Measurements from ENCODE around the gene NPAS3. TPM values are rescaled to one million over a fixed set of nuclear protein-coding genes. Genes with fewer than 3 reads are reported as not detected.

NPAS3 gene
- total RNA-seq, 4 donors from 2014 or later: 1.5 to 12.3 (median 3.4) TPM

GRCh38 chr14:33629792-33630191, 691.1 kb downstream of the NPAS3 start:
- Histone ChIP-seq H3K27ac (no peak overlapping the region), H3K4me3 (no peak overlapping the region), H3K36me3 (no peaks in the 10 kb centered on the region), H3K9me3 (no peaks in the 10 kb centered on the region), H3K4me1 (no peaks in the 10 kb centered on the region), H3K27me3 (no peaks in the 10 kb centered on the region)
- DNase-seq (ENCODE audit: low spot score in 2 of 2): no peak
- TF ChIP-seq POLR2A (IDR thresholded peaks at IDR 0.05) (no peak), CTCF (IDR thresholded peaks at IDR 0.05) (no peak), EP300 (IDR thresholded peaks at IDR 0.05) (no peak)

- H3K27ac ChIP-seq: no peak overlapping the region
- no peak overlapping the region for H3K4me3 ChIP-seq
- TF ChIP-seq POLR2A (IDR thresholded peaks at IDR 0.05) (no peak), EP300 (IDR thresholded peaks at IDR 0.05) (no peak), CTCF (IDR thresholded peaks at IDR 0.05) (no peak)
- no peaks in the 10 kb centered on the region for H3K4me1 ChIP-seq
- DNase-seq (ENCODE audit: low spot score in 2 of 2): no peak
- no peaks in the 10 kb centered on the region for H3K9me3 ChIP-seq
- no peaks in the 10 kb centered on the region for H3K27me3 ChIP-seq
- no peaks in the 10 kb centered on the region for H3K36me3 ChIP-seq
- 87 to 94% methylated on average over 1 of the region's 1 CpG for WGBS, 2 donors
These were observed 692.3 kb downstream of the NPAS3 start for GRCh38 chr14:33631021-33631420.

GRCh38 chr14:33631441-33631840, 692.8 kb downstream of the NPAS3 start:
- no peak for TF ChIP-seq CTCF (IDR thresholded peaks at IDR 0.05)
- 43 to 51% methylated on average over 6 of the region's 6 CpGs for WGBS, 2 donors

GRCh38 chr14:33634631-33635030, 696.0 kb downstream of the NPAS3 start:
- 95 to 96% methylated on average over 3 of the region's 3 CpGs for WGBS, 2 donors
- Histone ChIP-seq H3K36me3 (no peaks in the 10 kb centered on the region), H3K4me3 (no peak overlapping the region), H3K27ac (no peak overlapping the region), H3K27me3 (no peaks in the 10 kb centered on the region), H3K4me1 (no peaks in the 10 kb centered on the region), H3K9me3 (no peaks in the 10 kb centered on the region)
- TF ChIP-seq EP300 (IDR thresholded peaks at IDR 0.05) (no peak), CTCF (IDR thresholded peaks at IDR 0.05) (no peak), POLR2A (IDR thresholded peaks at IDR 0.05) (no peak)
- no peak for DNase-seq (ENCODE audit: low spot score in 2 of 2)

More at GRCh38 chr14:33631441-33631840, 692.8 kb downstream of the NPAS3 start:
- Histone ChIP-seq H3K4me1 (no peaks in the 10 kb centered on the region), H3K27me3 (no peaks in the 10 kb centered on the region), H3K9me3 (no peaks in the 10 kb centered on the region), H3K4me3 (no peak overlapping the region), H3K36me3 (no peaks in the 10 kb centered on the region), H3K27ac (no peak overlapping the region)
- DNase-seq (ENCODE audit: low spot score in 2 of 2): no peak

GRCh38 chr14:33636716-33637115, 698.0 kb downstream of the NPAS3 start:
- Histone ChIP-seq H3K36me3 (no peaks in the 10 kb centered on the region), H3K4me3 (no peak overlapping the region), H3K27me3 (no peaks in the 10 kb centered on the region), H3K4me1 (no peaks in the 10 kb centered on the region), H3K9me3 (no peaks in the 10 kb centered on the region), H3K27ac (no peak overlapping the region)
- WGBS, 2 donors: 77% methylated on average over 4 of the region's 4 CpGs
- TF ChIP-seq POLR2A (IDR thresholded peaks at IDR 0.05): no peak
- TF ChIP-seq CTCF (IDR thresholded peaks at IDR 0.05): no peak
- TF ChIP-seq EP300 (IDR thresholded peaks at IDR 0.05): no peak
- no peak for DNase-seq (ENCODE audit: low spot score in 2 of 2)

Measured in tibial nerve (tissue), 4 donors.